ENCODE measurements around the gene IGFLR1. TPM values are rescaled to one million over a fixed set of nuclear protein-coding genes. Genes with fewer than 3 reads are reported as not detected.
A peak's percentile ranks its signal among the peaks of the same experiment; 100 is the strongest.

IGFLR1 gene
- total and polyA plus RNA-seq, 4 donors: 7.0 to 59.7 (median 31.2) TPM

DNA sequence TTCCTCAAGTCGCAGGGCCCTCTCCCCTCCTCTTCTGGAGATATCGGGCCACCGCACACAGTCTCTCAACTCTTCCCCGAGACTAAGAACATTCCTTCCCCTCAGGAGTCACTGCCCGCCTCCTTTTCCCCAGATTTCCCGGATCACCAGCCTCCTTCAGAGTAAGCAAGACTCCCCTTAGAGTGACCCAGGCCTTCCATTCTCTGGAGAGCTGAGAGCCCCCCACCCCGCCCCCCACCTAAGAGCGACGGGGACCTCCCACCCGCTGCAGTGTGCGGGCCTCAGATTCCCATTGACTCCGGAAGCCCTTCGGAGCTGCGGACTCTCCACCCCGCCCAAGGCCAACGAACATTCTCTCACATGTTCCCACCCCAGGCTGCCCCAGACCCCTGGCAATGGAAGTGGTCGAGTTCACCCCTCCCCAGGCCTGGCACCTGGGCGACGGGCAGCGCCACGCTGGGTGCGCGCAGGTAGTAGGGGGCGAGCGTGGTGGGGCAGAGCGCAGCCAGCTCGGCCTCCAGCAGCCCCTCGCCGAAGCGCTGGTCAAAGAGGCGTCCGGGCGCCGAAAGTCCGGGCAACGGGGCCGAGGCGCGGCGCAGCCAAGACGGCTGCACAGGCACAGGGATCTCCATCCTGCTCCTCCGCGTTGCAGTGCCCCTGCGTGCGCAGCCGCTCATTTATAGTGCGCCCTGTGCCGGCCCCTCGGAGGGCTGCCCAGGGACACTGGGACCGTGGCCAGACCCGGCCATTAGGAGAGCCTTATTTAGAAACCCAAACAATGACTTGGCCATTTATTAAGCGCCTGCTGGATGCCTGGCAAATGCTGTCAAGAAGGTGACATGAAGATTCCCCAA, 14.4 kb upstream of the IGFLR1 start, which contains the start of gene HSPB6:
Gene HSPB6, minus strand, starts transcription at position 653 of the 854 bp plus-strand sequence. Its CDS starts 21 bp downstream, at position 632.
- peak within 1 kb of the TSS; percentile 91 to 95 for H3K27ac ChIP-seq (ENCODE audit: low read depth in 1 of 2, low read length in 2 of 2)
- peak within 1 kb of the TSS; percentile 42 to 48 (median 42) for H3K4me3 ChIP-seq (ENCODE audit: low read depth in 1 of 3, low read length in 3 of 3)
- no peak for DNase-seq (ENCODE audit: low spot score)
- no peaks in the 10 kb centered on the region for H3K9me3 ChIP-seq (ENCODE audit: control insufficient read depth in 4 of 4, low read length in 3 of 4)
- H3K9ac ChIP-seq (ENCODE audit: low read depth in 1 of 2, low read length in 2 of 2): no peak within 1 kb of the TSS
- WGBS: 15% methylated on average over 52 of the region's 52 CpGs
- TF ChIP-seq, protein P1, sequence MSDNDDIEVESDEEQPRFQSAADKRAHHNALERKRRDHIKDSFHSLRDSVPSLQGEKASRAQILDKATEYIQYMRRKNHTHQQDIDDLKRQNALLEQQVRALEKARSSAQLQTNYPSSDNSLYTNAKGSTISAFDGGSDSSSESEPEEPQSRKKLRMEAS (IDR thresholded peaks at IDR 0.05): no peak
- no peak for TF ChIP-seq EGR1 (IDR thresholded peaks at IDR 0.05; ENCODE audit: low read depth in 2 of 2)
- TF ChIP-seq NR2F2 (IDR thresholded peaks at IDR 0.05): no peak
- TF ChIP-seq, protein P2, sequence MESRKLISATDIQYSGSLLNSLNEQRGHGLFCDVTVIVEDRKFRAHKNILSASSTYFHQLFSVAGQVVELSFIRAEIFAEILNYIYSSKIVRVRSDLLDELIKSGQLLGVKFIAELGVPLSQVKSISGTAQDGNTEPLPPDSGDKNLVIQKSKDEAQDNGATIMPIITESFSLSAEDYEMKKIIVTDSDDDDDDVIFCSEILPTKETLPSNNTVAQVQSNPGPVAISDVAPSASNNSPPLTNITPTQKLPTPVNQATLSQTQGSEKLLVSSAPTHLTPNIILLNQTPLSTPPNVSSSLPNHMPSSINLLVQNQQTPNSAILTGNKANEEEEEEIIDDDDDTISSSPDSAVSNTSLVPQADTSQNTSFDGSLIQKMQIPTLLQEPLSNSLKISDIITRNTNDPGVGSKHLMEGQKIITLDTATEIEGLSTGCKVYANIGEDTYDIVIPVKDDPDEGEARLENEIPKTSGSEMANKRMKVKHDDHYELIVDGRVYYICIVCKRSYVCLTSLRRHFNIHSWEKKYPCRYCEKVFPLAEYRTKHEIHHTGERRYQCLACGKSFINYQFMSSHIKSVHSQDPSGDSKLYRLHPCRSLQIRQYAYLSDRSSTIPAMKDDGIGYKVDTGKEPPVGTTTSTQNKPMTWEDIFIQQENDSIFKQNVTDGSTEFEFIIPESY (IDR thresholded peaks at IDR 0.05): no peak
- TF ChIP-seq JUND (IDR thresholded peaks at IDR 0.05): no peak
- TF ChIP-seq, protein P3, sequence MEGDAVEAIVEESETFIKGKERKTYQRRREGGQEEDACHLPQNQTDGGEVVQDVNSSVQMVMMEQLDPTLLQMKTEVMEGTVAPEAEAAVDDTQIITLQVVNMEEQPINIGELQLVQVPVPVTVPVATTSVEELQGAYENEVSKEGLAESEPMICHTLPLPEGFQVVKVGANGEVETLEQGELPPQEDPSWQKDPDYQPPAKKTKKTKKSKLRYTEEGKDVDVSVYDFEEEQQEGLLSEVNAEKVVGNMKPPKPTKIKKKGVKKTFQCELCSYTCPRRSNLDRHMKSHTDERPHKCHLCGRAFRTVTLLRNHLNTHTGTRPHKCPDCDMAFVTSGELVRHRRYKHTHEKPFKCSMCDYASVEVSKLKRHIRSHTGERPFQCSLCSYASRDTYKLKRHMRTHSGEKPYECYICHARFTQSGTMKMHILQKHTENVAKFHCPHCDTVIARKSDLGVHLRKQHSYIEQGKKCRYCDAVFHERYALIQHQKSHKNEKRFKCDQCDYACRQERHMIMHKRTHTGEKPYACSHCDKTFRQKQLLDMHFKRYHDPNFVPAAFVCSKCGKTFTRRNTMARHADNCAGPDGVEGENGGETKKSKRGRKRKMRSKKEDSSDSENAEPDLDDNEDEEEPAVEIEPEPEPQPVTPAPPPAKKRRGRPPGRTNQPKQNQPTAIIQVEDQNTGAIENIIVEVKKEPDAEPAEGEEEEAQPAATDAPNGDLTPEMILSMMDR (IDR thresholded peaks at IDR 0.05; ENCODE audit: low read depth, low read length, missing input control): no peak
- TF ChIP-seq RXRA (IDR thresholded peaks at IDR 0.05): no peak
- TF ChIP-seq HNF4G (IDR thresholded peaks at IDR 0.05): no peak
- TF ChIP-seq, protein P4, sequence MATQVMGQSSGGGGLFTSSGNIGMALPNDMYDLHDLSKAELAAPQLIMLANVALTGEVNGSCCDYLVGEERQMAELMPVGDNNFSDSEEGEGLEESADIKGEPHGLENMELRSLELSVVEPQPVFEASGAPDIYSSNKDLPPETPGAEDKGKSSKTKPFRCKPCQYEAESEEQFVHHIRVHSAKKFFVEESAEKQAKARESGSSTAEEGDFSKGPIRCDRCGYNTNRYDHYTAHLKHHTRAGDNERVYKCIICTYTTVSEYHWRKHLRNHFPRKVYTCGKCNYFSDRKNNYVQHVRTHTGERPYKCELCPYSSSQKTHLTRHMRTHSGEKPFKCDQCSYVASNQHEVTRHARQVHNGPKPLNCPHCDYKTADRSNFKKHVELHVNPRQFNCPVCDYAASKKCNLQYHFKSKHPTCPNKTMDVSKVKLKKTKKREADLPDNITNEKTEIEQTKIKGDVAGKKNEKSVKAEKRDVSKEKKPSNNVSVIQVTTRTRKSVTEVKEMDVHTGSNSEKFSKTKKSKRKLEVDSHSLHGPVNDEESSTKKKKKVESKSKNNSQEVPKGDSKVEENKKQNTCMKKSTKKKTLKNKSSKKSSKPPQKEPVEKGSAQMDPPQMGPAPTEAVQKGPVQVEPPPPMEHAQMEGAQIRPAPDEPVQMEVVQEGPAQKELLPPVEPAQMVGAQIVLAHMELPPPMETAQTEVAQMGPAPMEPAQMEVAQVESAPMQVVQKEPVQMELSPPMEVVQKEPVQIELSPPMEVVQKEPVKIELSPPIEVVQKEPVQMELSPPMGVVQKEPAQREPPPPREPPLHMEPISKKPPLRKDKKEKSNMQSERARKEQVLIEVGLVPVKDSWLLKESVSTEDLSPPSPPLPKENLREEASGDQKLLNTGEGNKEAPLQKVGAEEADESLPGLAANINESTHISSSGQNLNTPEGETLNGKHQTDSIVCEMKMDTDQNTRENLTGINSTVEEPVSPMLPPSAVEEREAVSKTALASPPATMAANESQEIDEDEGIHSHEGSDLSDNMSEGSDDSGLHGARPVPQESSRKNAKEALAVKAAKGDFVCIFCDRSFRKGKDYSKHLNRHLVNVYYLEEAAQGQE (IDR thresholded peaks at IDR 0.05): no peak
- no peak for TF ChIP-seq FOXA2 (IDR thresholded peaks at IDR 0.05)
- no peak for TF ChIP-seq YY1 (IDR thresholded peaks at IDR 0.05)
- no peak for TF ChIP-seq HNF4A (conservative IDR thresholded peaks at IDR 0.05)
- no peak for TF ChIP-seq SP1 (IDR thresholded peaks at IDR 0.05)
- TF ChIP-seq TAF1 (conservative IDR thresholded peaks at IDR 0.05): no peak
- TF ChIP-seq GABPA (IDR thresholded peaks at IDR 0.05 in 1 of 2, conservative IDR thresholded peaks at IDR 0.05 in 1 of 2): no peak
- TF ChIP-seq, protein P5, sequence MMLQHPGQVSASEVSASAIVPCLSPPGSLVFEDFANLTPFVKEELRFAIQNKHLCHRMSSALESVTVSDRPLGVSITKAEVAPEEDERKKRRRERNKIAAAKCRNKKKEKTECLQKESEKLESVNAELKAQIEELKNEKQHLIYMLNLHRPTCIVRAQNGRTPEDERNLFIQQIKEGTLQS (IDR thresholded peaks at IDR 0.05): no peak
- TF ChIP-seq RAD21 (IDR thresholded peaks at IDR 0.05): no peak
- no peaks in the 10 kb centered on the region for H3K27me3 ChIP-seq (ENCODE audit: control insufficient read depth in 4 of 4, insufficient read depth in 4 of 4, low read length in 3 of 4)
- peaks cover 0 to 20% (median 10%) of the 10 kb centered on the region in 4 donors for H3K36me3 ChIP-seq (ENCODE audit: control insufficient read depth in 4 of 4, insufficient read depth in 3 of 4, low read depth in 1 of 4, low read length in 3 of 4)
- H3K4me1 ChIP-seq (ENCODE audit: control insufficient read depth in 4 of 4, insufficient read depth in 4 of 4, low read length in 3 of 4): peaks cover 14 to 19% (median 18%) of the 10 kb centered on the region in 4 donors

All from liver (tissue), 9 donors.